GM18951 (cell line): ENCODE data around the gene TBC1D8.

Experiments used
- POLR2A ChIP-seq: IDR thresholded peaks from 4 replicates; pipeline ENCODE4 v1.6.1; 2011; ENCODE audit warnings: mild to moderate bottlenecking; ENCODE audit not compliant: insufficient read length, insufficient read depth; ENCODE audit errors: extremely low read depth
- in situ Hi-C: fragments of 300-500 bp; cut with MboI; formaldehyde crosslinking; loops from one replicate; pipeline ENCODE4 v1.12.0; 2022; ENCODE audit warnings: low sequenced_read_pairs, mixed read lengths, inconsistent platforms; ENCODE audit not compliant: unreplicated experiment

TBC1D8 gene

GRCh38 chr2:101047774-101048173 lies 103.4 kb downstream of the TBC1D8 start:
- in situ Hi-C loops: no loop called here
- no peak for TF ChIP-seq POLR2A

GRCh38 chr2:101047075-101047766 lies 104.0 kb downstream of the TBC1D8 start:
- in situ Hi-C loops: no loop called here
- TF ChIP-seq POLR2A: no peak

- in situ Hi-C loops: no loop called here
- TF ChIP-seq POLR2A: no peak
Measured at GRCh38 chr2:101045330-101045729, 105.9 kb downstream of the TBC1D8 start.

- in situ Hi-C loops: no loop called here
- no peak for TF ChIP-seq POLR2A
Measured at GRCh38 chr2:101041413-101041812, 109.8 kb downstream of the TBC1D8 start.

- in situ Hi-C loops: no loop called here
- no peak for TF ChIP-seq POLR2A
Measured at GRCh38 chr2:101040761-101041160, 110.4 kb downstream of the TBC1D8 start.

GRCh38 chr2:101040072-101040471 lies 111.1 kb downstream of the TBC1D8 start:
- no peak for TF ChIP-seq POLR2A
- in situ Hi-C loops: no loop called here

GRCh38 chr2:101038455-101039255 lies 112.5 kb downstream of the TBC1D8 start:
- in situ Hi-C loops: no loop called here
- no peak for TF ChIP-seq POLR2A

- no peak for TF ChIP-seq POLR2A
- in situ Hi-C loops: no loop called here
Measured at GRCh38 chr2:101037161-101037755, 113.9 kb downstream of the TBC1D8 start.

GRCh38 chr2:101036562-101036961 lies 114.6 kb downstream of the TBC1D8 start:
- TF ChIP-seq POLR2A: no peak
- in situ Hi-C loops: no loop called here

GRCh38 chr2:101032084-101032776 lies 119.0 kb downstream of the TBC1D8 start:
- no peak for TF ChIP-seq POLR2A
- in situ Hi-C loops: no loop called here

- in situ Hi-C loops: no loop called here
- TF ChIP-seq POLR2A: no peak
Measured at GRCh38 chr2:101030866-101031554, 120.2 kb downstream of the TBC1D8 start.

GRCh38 chr2:101027852-101028251 lies 123.3 kb downstream of the TBC1D8 start:
- in situ Hi-C loops: no loop called here
- no peak for TF ChIP-seq POLR2A
